Esophagus muscularis mucosa (tissue), 4 donors: ENCODE measurements around the gene PTGER3. TPM values are rescaled to one million over a fixed set of nuclear protein-coding genes. Genes with fewer than 3 reads are reported as not detected.

Experiments
- DNase-seq: peaks from one replicate; pipeline ENCODE4 v3.0.0-alpha.2; 2017; ENCODE audit errors: extremely low spot score
- H3K27ac ChIP-seq, 4 donors: fragments of 200-600 bp; sonication (generic); replicated peaks in 1 of 4; 1 replicate in 3 of 4; 2 replicates in 1 of 4; pipeline ENCODE4 v1.5.1; 2016 to 2019; ENCODE audit warnings: mild to moderate bottlenecking in 1 of 4
- H3K27me3 ChIP-seq, 4 donors: fragments of 200-600 bp; sonication (generic); one replicate each; pipeline versions ENCODE4 v1.5.1 to v1.6.0; 2016 to 2019
- H3K36me3 ChIP-seq, 4 donors: fragments of 200-600 bp; sonication (generic); one replicate each; pipeline ENCODE4 v1.5.1; 2016 to 2019
- H3K4me1 ChIP-seq, 4 donors: fragments of 200-600 bp; sonication (generic); one replicate each; pipeline ENCODE4 v1.5.1; 2016 to 2019
- H3K4me3 ChIP-seq, 4 donors: fragments of 200-600 bp; sonication (generic); 1 replicate in 2 of 4; 2 replicates in 2 of 4; pipeline ENCODE4 v1.5.1; 2016 to 2019; ENCODE audit warnings: mild to moderate bottlenecking in 4 of 4, moderate library complexity in 1 of 4
- H3K9me3 ChIP-seq, 4 donors: fragments of 200-600 bp; sonication (generic); 1 replicate in 3 of 4; 2 replicates in 1 of 4; pipeline ENCODE4 v1.5.1; 2016 to 2019
- EP300 ChIP-seq: sonication (generic); formaldehyde crosslinking; IDR thresholded peaks from one replicate; pipeline ENCODE4 v1.6.1; 2017; ENCODE audit warnings: antibody characterized with exemption
- POLR2A ChIP-seq: fragments of 450-650 bp; IDR thresholded peaks from one replicate; pipeline ENCODE4 v1.6.1; 2017; ENCODE audit warnings: antibody characterized with exemption, moderate library complexity, mild to moderate bottlenecking, low read depth
- POLR2AphosphoS5 ChIP-seq, 2 donors: sonication (generic); formaldehyde crosslinking; IDR thresholded peaks; one replicate each; pipeline ENCODE4 v1.6.1; 2017; ENCODE audit warnings: antibody characterized with exemption in 2 of 2
- WGBS: methylation state at CpG from one replicate; pipeline ENCODE4 v1.1.5; 2018; 5-methylcytosine and 5-hydroxymethylcytosine counted together
- intact Hi-C: fragments of 100-400 bp; cut with DNase I; formaldehyde crosslinking; loops from one replicate; pipeline ENCODE4 v1.15.1; 2023
- total RNA-seq, 4 donors: library from RNA; depleted of rRNA; stranded (reverse); fragments of >200 nt; gene quantifications; one replicate each; pipeline versions ENCODE4 v1.1.0 to v1.2.1, GENCODE V29; 2016
- TF ChIP-seq, protein P1 (sequence below), 3 experiments: fragments of 200-600 bp in 2 of 3; fragments of 450-650 bp in 1 of 3; sonication (generic) in 2 of 3; IDR thresholded peaks; one replicate each; pipeline ENCODE4 v1.5.1; 2017 to 2019; ENCODE audit warnings: antibody characterized with exemption in 3 of 3, mild to moderate bottlenecking in 2 of 3, moderate library complexity in 1 of 3

Gene PTGER3
- total RNA-seq, 4 donors from 2014 or later, result 5.4 to 34.8 (median 19.2) TPM

GRCh38 chr1:71046891-71047634, 553 bp downstream of the PTGER3 start:
- WGBS, result 10% methylated on average over 28 of the region's 73 CpGs
- DNase-seq, result no peak
- Histone ChIP-seq H3K27ac (peak overlapping the region in 3 of 4 donors; percentile 26 to 54 (median 40)), H3K4me3 (peak overlapping the region; percentile 59 to 71 (median 64)), H3K9me3 (no peaks in the 10 kb centered on the region), H3K36me3 (no peaks in the 10 kb centered on the region), H3K27me3 (peaks cover 5 to 34% (median 7%) of the 10 kb centered on the region in 4 donors), H3K4me1 (peaks cover 16 to 32% (median 23%) of the 10 kb centered on the region in 4 donors)
- TF ChIP-seq EP300 (no peak), POLR2AphosphoS5 (IDR thresholded peaks at IDR 0.05) (no peak), POLR2A (no peak)
- TF ChIP-seq, protein P1, sequence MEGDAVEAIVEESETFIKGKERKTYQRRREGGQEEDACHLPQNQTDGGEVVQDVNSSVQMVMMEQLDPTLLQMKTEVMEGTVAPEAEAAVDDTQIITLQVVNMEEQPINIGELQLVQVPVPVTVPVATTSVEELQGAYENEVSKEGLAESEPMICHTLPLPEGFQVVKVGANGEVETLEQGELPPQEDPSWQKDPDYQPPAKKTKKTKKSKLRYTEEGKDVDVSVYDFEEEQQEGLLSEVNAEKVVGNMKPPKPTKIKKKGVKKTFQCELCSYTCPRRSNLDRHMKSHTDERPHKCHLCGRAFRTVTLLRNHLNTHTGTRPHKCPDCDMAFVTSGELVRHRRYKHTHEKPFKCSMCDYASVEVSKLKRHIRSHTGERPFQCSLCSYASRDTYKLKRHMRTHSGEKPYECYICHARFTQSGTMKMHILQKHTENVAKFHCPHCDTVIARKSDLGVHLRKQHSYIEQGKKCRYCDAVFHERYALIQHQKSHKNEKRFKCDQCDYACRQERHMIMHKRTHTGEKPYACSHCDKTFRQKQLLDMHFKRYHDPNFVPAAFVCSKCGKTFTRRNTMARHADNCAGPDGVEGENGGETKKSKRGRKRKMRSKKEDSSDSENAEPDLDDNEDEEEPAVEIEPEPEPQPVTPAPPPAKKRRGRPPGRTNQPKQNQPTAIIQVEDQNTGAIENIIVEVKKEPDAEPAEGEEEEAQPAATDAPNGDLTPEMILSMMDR (IDR thresholded peaks at IDR 0.05), result no peak
- intact Hi-C loops, result loop anchor here (5.0 kb wide), 1 partner anchor 515 kb away; no protein-coding TSS in a partner anchor

DNA sequence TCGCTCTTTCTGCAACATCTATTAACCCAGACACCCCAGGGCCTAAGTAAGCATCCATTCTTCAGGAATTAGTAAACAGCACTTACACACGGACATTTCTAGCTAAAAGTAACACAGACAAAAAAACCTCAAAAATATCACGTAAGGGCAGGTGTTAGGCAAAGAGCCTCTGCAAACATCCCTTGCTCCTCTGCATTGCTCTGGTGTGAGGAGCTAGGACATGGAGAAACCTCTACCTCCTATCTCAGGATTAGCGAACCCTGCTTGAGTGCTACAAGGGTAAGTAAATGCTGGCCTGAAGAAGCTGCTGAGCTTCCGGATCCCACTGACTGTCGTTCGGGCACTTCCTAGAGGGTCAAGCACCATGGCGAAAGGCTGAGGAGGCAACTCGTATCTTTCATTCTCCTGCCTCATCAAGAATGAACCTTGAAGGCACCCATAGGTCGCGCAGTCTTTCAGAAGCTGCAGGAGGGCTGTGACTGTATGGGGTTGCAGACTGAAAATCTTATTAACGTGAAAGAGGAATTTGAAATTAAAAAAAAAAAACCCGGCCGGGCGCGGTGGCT, 2.1 kb downstream of the PTGER3 start:
- TF ChIP-seq, protein P1 (IDR thresholded peaks at IDR 0.05), result no peak
- TF ChIP-seq POLR2AphosphoS5 (IDR thresholded peaks at IDR 0.05) (no peak), EP300 (no peak), POLR2A (no peak)
- no peak overlapping the region for H3K27ac ChIP-seq
- peak overlapping the region; percentile 10 to 59 (median 32) for H3K4me3 ChIP-seq
- 82% methylated on average over 16 of the region's 16 CpGs for WGBS
- peaks cover 5 to 27% (median 7%) of the 10 kb centered on the region in 4 donors for H3K27me3 ChIP-seq
- no peaks in the 10 kb centered on the region for H3K36me3 ChIP-seq
- no peaks in the 10 kb centered on the region for H3K9me3 ChIP-seq
- no peak for DNase-seq
- peaks cover 16 to 32% (median 28%) of the 10 kb centered on the region in 4 donors for H3K4me1 ChIP-seq
- intact Hi-C loops, result loop anchor here (5.0 kb wide), 1 partner anchor 513 kb away; no protein-coding TSS in a partner anchor

- intact Hi-C loops, result loop anchor here (5.0 kb wide), 1 partner anchor 513 kb away; no protein-coding TSS in a partner anchor
- 88% methylated on average over 1 of the region's 1 CpG for WGBS
- Histone ChIP-seq H3K36me3 (no peaks in the 10 kb centered on the region), H3K27me3 (peaks cover 5 to 27% (median 7%) of the 10 kb centered on the region in 4 donors), H3K9me3 (no peaks in the 10 kb centered on the region), H3K4me3 (peak overlapping the region in 1 of 4 donors; percentile 36), H3K27ac (no peak overlapping the region), H3K4me1 (peaks cover 16 to 32% (median 28%) of the 10 kb centered on the region in 4 donors)
- no peak for DNase-seq
- TF ChIP-seq, protein P1 (IDR thresholded peaks at IDR 0.05), result no peak
- TF ChIP-seq POLR2A (no peak), EP300 (no peak), POLR2AphosphoS5 (IDR thresholded peaks at IDR 0.05) (no peak)
Measured at GRCh38 chr1:71044833-71045232, 2.8 kb downstream of the PTGER3 start.

DNA sequence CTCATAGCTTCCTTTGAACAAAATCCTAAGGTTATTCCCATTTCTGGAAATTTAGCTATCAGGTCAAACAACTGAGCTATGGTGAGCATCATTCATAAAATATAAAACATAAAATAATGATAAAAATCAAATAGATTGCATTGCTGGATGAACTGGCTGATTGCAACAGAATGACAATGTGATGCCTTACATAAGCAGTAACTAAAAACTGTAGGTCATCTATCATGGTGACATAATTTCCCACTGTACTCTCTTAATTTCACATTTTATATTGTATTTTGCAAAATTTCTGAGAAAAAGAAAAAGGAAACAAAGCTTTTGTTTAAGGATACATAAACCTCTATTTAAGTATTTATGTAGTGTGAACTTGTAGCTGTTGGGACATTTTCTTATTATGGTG, 4.6 kb downstream of the PTGER3 start:
- Histone ChIP-seq H3K9me3 (no peaks in the 10 kb centered on the region), H3K4me3 (no peak overlapping the region), H3K27me3 (peaks cover 5 to 24% (median 7%) of the 10 kb centered on the region in 4 donors), H3K36me3 (no peaks in the 10 kb centered on the region), H3K4me1 (peaks cover 14 to 28% (median 25%) of the 10 kb centered on the region in 4 donors), H3K27ac (no peak overlapping the region)
- TF ChIP-seq, protein P1 (IDR thresholded peaks at IDR 0.05), result no peak
- TF ChIP-seq POLR2A, result no peak
- TF ChIP-seq EP300, result no peak
- no peak for TF ChIP-seq POLR2AphosphoS5 (IDR thresholded peaks at IDR 0.05)
- DNase-seq, result no peak
- intact Hi-C loops, result no loop called here
